Keratinocyte (primary cell): ENCODE data around the gene CRYBB2. TPM values are rescaled to one million over a fixed set of nuclear protein-coding genes. Genes with fewer than 3 reads are reported as not detected.

Experiments
- DNase-seq: peaks from one replicate; pipeline ENCODE4 v3.0.0-alpha.2; 2011; ENCODE audit warnings: low read depth, missing footprints, low spot score
- FAIRE-seq: peaks from 2 replicates; lab custom pipeline; 2011; peaks lifted over from hg19 to GRCh38; lab: Jason Lieb, UNC
- H2AFZ ChIP-seq: 2 replicates; pipeline ENCODE4 v1.6.0; 2012; ENCODE audit warnings: low read length, control low read depth, inconsistent platforms; ENCODE audit not compliant: control insufficient read depth
- H3K27ac ChIP-seq: 2 replicates; pipeline ENCODE4 v1.5.1; 2011; ENCODE audit warnings: low read length; ENCODE audit not compliant: control insufficient read depth, insufficient read depth
- H3K27me3 ChIP-seq: 3 replicates; pipeline ENCODE4 v1.6.0; 2011; ENCODE audit warnings: low read length; ENCODE audit not compliant: control insufficient read depth, insufficient read depth; ENCODE audit errors: extremely low read depth
- H3K36me3 ChIP-seq, 2 experiments: 2 replicates in 1 of 2; 3 replicates in 1 of 2; pipeline ENCODE4 v1.5.1; 2011; ENCODE audit warnings: low read length in 2 of 2, mild to moderate bottlenecking in 1 of 2; ENCODE audit not compliant: control insufficient read depth in 2 of 2, insufficient read depth in 2 of 2; ENCODE audit errors: extremely low read depth in 1 of 2
- H3K4me1 ChIP-seq: 3 replicates; pipeline ENCODE4 v1.5.1; 2011; ENCODE audit warnings: low read length; ENCODE audit not compliant: control insufficient read depth, insufficient read depth; ENCODE audit errors: extremely low read depth
- H3K4me2 ChIP-seq: 3 replicates; pipeline ENCODE4 v1.6.0; 2011; ENCODE audit warnings: low read depth, low read length; ENCODE audit not compliant: control insufficient read depth, insufficient read depth; ENCODE audit errors: extremely low read depth
- H3K4me3 ChIP-seq, 3 experiments: fragments of 200-600 bp in 1 of 3; sonication (generic) in 1 of 3; 2 replicates in 2 of 3; 3 replicates in 1 of 3; pipeline ENCODE4 v1.5.1; 2011 to 2016; ENCODE audit warnings: low read length in 3 of 3, mild to moderate bottlenecking in 3 of 3, control low read depth in 2 of 3, inconsistent platforms in 1 of 3, low read depth in 1 of 3, mixed read lengths in 1 of 3, mixed run types in 1 of 3, moderate library complexity in 1 of 3; ENCODE audit not compliant: control insufficient read depth in 2 of 3, insufficient read depth in 2 of 3; ENCODE audit errors: extremely low read depth in 1 of 3
- H3K79me2 ChIP-seq: 2 replicates; pipeline ENCODE4 v1.6.0; 2012; ENCODE audit warnings: low read length; ENCODE audit not compliant: control insufficient read depth, insufficient read depth
- H3K9ac ChIP-seq: 3 replicates; pipeline ENCODE4 v1.6.0; 2011; ENCODE audit warnings: low read length; ENCODE audit not compliant: control insufficient read depth, insufficient read depth; ENCODE audit errors: extremely low read depth
- H3K9me1 ChIP-seq: 3 replicates; pipeline ENCODE4 v1.6.0; 2011; ENCODE audit warnings: low read length; ENCODE audit not compliant: control insufficient read depth, insufficient read depth; ENCODE audit errors: extremely low read depth
- H3K9me3 ChIP-seq: 2 replicates; pipeline ENCODE4 v1.5.1; 2012; ENCODE audit warnings: low read depth, low read length; ENCODE audit not compliant: control insufficient read depth
- H4K20me1 ChIP-seq: 3 replicates; pipeline ENCODE4 v1.6.0; 2011; ENCODE audit warnings: low read length; ENCODE audit not compliant: control insufficient read depth, insufficient read depth; ENCODE audit errors: extremely low read depth
- EZH2 ChIP-seq: IDR thresholded peaks from one replicate; pipeline ENCODE4 v1.6.1; 2012; ENCODE audit warnings: inconsistent platforms, mild to moderate bottlenecking, low read length, moderate library complexity
- dilution Hi-C: fragments of 300-500 bp; cut with MboI; formaldehyde crosslinking; loops from one replicate; pipeline ENCODE4 v1.7.0; 2020; ENCODE audit warnings: low sequenced_read_pairs; ENCODE audit not compliant: extremely low pct_ligation_motif_present
- polyA plus RNA-seq, 5 experiments: library from polyadenylated mRNA; depleted of rRNA in 3 of 5; stranded (reverse) in 3 of 5; stranded (forward) in 1 of 5; unstranded in 1 of 5; fragments of >200 nt; gene quantifications; 1 replicate in 1 of 5; 2 replicates in 3 of 5; 3 replicates in 1 of 5; pipeline versions ENCODE4 v1.2.1 to v1.2.3, GENCODE V29; 2011 to 2012; ENCODE audit warnings: missing spikeins in 2 of 5, low read depth in 1 of 5, low replicate concordance in 1 of 5
- TF ChIP-seq, protein P1 (sequence below), 3 experiments: IDR thresholded peaks in 1 of 3; conservative IDR thresholded peaks in 1 of 3; optimal IDR thresholded peaks in 1 of 3; 2 replicates in 2 of 3; 3 replicates in 1 of 3; pipeline versions ENCODE3 to v1.5.1; 2011; ENCODE audit warnings: low read length in 3 of 3, mild to moderate bottlenecking in 3 of 3, moderate library complexity in 2 of 3, control low read depth in 1 of 3, inconsistent platforms in 1 of 3; ENCODE audit not compliant: insufficient read depth in 2 of 3; ENCODE audit errors: extremely low read depth in 1 of 3

Gene CRYBB2
- polyA plus RNA-seq, 1 donor (not counting 4 experiments of a cell fraction or from before 2014, with no cell fraction given): 0.55 TPM

DNA sequence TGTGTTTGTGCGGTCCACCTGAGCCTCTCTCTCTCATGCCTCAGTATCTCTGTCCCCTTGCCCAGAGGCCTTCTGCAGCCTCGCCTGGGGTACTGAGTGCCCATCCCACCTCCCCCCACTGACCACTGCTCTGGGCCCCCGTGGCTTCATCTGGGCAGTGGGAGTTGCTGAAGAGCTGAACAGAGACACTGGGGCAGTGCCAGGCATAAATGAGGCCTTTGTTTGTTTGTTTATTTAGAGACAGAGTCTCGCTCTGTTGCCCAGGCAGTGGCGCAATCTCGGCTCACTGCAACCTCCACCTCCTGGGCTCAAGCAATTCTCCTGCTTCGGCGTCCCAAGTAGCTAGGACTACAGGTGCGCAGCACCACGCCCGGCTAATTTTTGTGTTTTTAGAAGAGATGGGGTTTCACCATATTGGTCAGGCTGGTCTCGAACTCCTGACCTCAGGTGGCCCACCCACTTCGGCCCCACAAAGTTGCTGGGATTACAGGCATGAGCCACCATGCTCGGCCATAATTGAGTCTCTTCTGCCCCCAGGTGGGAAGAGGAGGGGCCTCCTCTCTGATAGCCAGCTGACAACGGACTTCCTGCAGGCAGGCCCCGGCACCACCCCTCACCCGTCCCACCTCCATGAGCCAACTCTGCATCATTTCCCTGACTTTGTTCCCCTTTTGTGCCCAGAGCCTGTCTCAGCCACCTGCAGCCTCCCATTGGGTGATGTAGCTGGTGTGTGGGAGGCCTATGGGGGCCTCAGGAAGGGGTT lies 10.5 kb upstream of the CRYBB2 start:
- TF ChIP-seq, protein P1, sequence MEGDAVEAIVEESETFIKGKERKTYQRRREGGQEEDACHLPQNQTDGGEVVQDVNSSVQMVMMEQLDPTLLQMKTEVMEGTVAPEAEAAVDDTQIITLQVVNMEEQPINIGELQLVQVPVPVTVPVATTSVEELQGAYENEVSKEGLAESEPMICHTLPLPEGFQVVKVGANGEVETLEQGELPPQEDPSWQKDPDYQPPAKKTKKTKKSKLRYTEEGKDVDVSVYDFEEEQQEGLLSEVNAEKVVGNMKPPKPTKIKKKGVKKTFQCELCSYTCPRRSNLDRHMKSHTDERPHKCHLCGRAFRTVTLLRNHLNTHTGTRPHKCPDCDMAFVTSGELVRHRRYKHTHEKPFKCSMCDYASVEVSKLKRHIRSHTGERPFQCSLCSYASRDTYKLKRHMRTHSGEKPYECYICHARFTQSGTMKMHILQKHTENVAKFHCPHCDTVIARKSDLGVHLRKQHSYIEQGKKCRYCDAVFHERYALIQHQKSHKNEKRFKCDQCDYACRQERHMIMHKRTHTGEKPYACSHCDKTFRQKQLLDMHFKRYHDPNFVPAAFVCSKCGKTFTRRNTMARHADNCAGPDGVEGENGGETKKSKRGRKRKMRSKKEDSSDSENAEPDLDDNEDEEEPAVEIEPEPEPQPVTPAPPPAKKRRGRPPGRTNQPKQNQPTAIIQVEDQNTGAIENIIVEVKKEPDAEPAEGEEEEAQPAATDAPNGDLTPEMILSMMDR (optimal IDR thresholded peaks at IDR 0.05 in 1 of 3, IDR thresholded peaks at IDR 0.05 in 1 of 3, conservative IDR thresholded peaks at IDR 0.05 in 1 of 3; ENCODE audit: extremely low read depth in 1 of 3, insufficient read depth in 2 of 3, low read length in 3 of 3): peak in 1 of 3 experiments; percentile 18
- TF ChIP-seq EZH2: no peak
- Histone ChIP-seq H3K36me3 (peaks cover 0 to 4% of the 10 kb centered on the region in 2 experiments), H3K27ac (no peak overlapping the region), H3K9ac (no peak overlapping the region), H3K4me1 (no peaks in the 10 kb centered on the region), H3K27me3 (no peaks in the 10 kb centered on the region), H3K9me3 (no peaks in the 10 kb centered on the region), H3K9me1 (no peaks in the 10 kb centered on the region), H2AFZ (no peak overlapping the region), H3K79me2 (no peaks in the 10 kb centered on the region), H4K20me1 (no peaks in the 10 kb centered on the region), H3K4me3 (no peak overlapping the region), H3K4me2 (no peak overlapping the region)
- dilution Hi-C loops: no loop called here
- FAIRE-seq: no peak
- DNase-seq: no peak

- FAIRE-seq: no peak
Measured at GRCh38 chr22:25210793-25211192, 8.6 kb upstream of the CRYBB2 start.

More at GRCh38 chr22:25210793-25211192, 8.6 kb upstream of the CRYBB2 start:
- Histone ChIP-seq H3K4me2 (no peak overlapping the region), H3K9me1 (no peaks in the 10 kb centered on the region), H3K9me3 (no peaks in the 10 kb centered on the region), H3K9ac (no peak overlapping the region), H3K4me1 (no peaks in the 10 kb centered on the region), H3K27me3 (no peaks in the 10 kb centered on the region), H2AFZ (no peak overlapping the region), H3K27ac (no peak overlapping the region), H3K36me3 (peaks cover 0 to 1% of the 10 kb centered on the region in 2 experiments), H3K4me3 (no peak overlapping the region), H4K20me1 (no peaks in the 10 kb centered on the region), H3K79me2 (no peaks in the 10 kb centered on the region)
- TF ChIP-seq, protein P1 (optimal IDR thresholded peaks at IDR 0.05 in 1 of 3, IDR thresholded peaks at IDR 0.05 in 1 of 3, conservative IDR thresholded peaks at IDR 0.05 in 1 of 3; ENCODE audit: extremely low read depth in 1 of 3, insufficient read depth in 2 of 3, low read length in 3 of 3): no peak
- TF ChIP-seq EZH2: no peak
- dilution Hi-C loops: no loop called here
- DNase-seq: no peak
